GM19023 (cell line): ENCODE results near the gene CFAP43.

Experiments used
- ATAC-seq: cut with Tn5 transposase; IDR thresholded peaks from one replicate; pipeline ENCODE4 v1.9.1; 2021; ENCODE audit warnings: mild to moderate bottlenecking, moderate library complexity; ENCODE audit not compliant: unreplicated experiment

CFAP43 gene

GRCh38 chr10:104142081-104142480, 90.1 kb downstream of the CFAP43 start:
- no peak for ATAC-seq

DNA sequence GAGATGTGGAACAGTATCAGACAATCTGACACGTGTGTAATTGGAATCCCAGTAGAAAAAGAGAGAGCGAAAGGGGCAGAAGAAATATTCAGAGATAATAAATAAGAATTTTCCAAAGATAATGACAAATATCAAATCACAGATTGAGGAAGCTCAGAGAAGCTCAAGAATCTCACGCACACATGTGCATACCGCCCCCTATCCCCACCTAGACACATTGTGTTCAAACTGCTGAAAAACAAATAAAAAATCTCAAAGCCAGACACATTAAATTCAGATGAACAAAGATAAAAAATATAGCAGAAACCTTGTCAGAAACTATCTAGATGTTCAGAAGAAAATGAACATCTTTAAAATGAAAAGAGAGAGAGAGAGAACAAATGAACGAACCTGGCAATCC, 92.9 kb downstream of the CFAP43 start:
- ATAC-seq: no peak

DNA sequence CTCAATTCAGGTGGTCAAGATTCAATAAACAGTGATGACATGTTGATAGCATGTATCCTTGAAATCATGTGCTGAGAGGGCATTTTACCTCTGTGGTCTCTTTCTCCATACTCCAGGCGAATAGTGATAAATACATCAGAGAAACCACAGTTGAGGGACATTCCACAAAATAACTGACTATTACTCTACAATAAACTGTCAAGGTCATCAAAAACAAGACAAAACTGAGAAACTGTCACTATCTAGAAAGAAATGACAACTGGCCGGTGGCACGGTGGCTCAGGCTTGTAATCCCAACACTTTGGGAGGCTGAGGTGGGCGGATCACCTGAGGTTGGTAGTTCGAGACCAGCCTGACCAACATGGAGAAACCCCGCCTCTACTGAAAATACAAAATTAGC, 94.0 kb downstream of the CFAP43 start:
- ATAC-seq: no peak

GRCh38 chr10:104130041-104130440, 102.1 kb downstream of the CFAP43 start:
- no peak for ATAC-seq

- no peak for ATAC-seq
These were observed 104.0 kb downstream of the CFAP43 start for GRCh38 chr10:104128214-104128613.

GRCh38 chr10:104127411-104127810, 104.8 kb downstream of the CFAP43 start:
- no peak for ATAC-seq

DNA sequence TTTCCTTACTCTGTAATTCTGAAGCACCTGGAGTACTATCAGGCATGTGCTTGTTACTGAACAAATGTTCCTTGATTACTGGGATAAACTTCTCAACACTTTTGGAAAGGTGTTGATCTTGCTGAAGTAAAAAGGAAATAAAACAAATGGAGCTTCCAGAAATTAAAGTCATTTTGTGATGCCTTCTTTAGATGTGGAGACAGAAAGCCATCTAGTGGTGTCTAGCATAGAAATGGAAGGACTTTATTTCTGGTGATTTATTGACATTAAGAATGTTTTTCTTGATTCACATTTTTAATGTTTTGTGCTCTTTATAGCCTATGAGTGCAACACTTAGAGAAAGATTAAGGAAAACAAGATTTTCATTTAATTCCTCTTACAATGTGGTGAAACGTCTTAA, 108.8 kb downstream of the CFAP43 start:
- ATAC-seq: no peak

- peak; percentile 0 for ATAC-seq
These were observed 109.7 kb downstream of the CFAP43 start for GRCh38 chr10:104122225-104123107.

- peak; percentile 92 for ATAC-seq
These were observed 110.5 kb downstream of the CFAP43 start, which contains the start of gene SFR1 for GRCh38 chr10:104121485-104122224. Gene SFR1, plus strand, starts transcription at chr10:104122171. Its CDS starts 13 bp downstream, at chr10:104122184.

DNA sequence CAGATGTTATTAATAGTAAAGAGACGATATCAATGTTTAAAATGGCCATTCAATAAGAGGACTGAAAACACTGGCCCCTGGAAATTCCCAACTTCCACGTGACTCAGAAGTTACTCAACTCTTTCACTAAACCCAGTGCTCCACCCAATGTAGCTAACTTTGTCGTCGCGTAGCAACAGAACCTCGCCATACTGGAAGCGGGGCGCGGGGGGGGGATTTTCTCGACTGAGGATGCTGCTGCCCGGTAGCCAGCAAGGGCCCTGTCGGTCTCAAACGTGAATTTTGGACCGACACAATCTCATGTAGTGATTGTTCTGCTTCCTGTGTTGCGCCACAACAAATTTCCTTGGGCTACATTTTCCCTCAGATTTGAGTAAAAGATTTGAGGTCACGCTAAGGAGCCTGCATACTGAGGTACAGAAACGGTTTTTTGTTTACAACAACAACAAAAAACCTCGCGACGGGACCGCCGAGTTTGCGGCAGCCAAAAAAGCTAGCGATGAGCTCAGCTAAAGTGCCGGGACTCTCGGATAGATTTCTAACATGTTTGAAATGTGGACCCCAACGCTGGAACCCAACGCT, 111.2 kb downstream of the CFAP43 start:
- ATAC-seq: no peak

- ATAC-seq: no peak
These were observed 111.7 kb downstream of the CFAP43 start for GRCh38 chr10:104120512-104120902.

GRCh38 chr10:104119996-104120395, 112.2 kb downstream of the CFAP43 start:
- no peak for ATAC-seq

GRCh38 chr10:104117839-104118323, 114.3 kb downstream of the CFAP43 start:
- ATAC-seq: no peak

DNA sequence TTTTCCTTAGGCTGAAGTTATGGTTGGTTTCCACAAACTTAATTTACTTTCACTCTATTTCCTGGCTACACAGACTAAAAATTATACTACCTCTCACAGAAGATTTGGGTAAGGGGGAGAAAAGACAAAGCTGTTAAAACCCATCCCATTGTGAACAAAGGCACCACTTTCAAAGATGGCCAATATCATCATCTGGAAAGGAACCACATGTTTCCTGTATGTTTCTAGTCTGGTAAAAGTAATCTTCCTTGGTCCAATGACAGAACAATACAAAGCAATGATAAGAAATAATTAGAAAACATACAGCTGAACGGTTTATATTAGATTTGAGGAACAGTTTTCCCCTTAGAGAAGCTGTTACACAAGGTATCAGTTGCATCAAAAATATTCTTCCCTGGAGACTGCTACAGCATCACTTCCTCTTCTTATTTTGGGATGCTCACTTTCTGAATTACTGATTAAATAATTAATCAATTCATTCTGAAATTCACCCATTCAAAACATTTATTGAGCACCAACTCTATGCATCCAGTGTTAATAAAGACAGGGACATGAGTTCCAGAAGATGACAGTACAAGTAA, 118.7 kb downstream of the CFAP43 start:
- ATAC-seq: no peak

- peak; percentile 78 for ATAC-seq
These were observed 122.1 kb downstream of the CFAP43 start for GRCh38 chr10:104109908-104110662.

DNA sequence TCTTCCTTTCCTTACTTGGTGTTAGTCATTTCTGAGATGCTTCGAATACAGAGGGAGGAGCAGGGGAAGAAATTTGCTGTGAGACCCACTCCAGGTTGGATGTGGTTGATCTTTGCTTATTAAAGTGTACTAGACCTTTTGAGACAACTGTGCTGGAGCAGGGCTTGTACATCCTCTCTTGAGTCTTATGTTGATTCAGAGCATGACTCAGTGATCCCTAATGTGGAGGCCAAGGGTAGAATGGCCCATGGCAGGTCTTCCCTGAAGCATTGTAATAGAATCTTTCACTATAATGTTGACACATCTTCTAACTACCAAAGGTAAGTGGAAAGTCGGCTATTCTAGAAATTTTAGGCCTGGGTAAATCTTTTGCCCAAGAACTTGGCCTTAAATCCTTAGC, 127.2 kb downstream of the CFAP43 start:
- ATAC-seq: no peak

DNA sequence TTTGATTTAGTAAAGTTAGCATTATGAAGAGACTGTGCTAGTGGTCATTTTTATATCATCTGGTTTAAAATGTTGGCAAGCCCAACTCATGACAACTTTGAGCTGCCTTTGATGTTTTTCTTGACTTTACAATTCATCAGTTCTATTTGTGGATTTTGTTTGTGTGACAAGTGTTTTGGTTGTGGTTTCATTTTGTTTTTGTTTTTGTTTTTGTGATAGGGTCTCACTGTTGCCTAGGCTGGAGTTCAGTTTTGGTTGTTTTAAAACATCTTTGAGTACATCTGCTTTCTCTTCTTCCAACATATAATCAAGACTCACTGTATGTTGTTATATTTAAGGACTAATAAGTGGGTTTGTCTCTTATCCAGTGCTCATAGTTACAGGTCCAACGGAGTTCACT, 127.7 kb downstream of the CFAP43 start:
- ATAC-seq: no peak

GRCh38 chr10:104103956-104104355, 128.2 kb downstream of the CFAP43 start:
- peak; percentile 71 for ATAC-seq

- no peak for ATAC-seq
These were observed 130.3 kb downstream of the CFAP43 start for GRCh38 chr10:104101902-104102301.

- no peak for ATAC-seq
These were observed 131.4 kb downstream of the CFAP43 start for GRCh38 chr10:104100795-104101194.
